Measurements from ENCODE around the gene ARL5C.

Gene ARL5C

DNA sequence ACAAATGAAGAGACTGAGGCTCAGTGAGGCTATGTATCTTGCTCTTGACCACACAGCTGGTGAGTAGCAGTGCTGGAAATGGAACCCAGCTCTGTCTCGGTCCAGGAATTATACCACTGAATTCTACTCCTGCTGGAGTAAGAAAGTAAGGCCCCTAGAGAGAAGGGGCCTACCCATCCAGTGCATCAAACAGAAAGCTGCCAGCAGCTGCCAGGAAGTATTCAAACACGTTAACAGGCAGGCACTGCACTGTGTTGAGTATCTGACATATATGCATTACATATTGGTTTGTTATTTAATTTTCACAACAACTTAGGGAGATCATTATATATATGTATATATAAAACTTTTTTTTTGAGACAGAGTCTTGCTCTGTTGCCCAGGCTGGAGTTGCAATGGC lies 4.0 kb downstream of the ARL5C start:
- no peak overlapping the region for H3K4me3 ChIP-seq (ENCODE audit: low read depth, low read length)
- no peak for DNase-seq (ENCODE audit: low read depth)
- TF ChIP-seq CTCF (IDR thresholded peaks at IDR 0.05; ENCODE audit: control insufficient read depth, extremely low read depth, insufficient read depth): no peak

DNA sequence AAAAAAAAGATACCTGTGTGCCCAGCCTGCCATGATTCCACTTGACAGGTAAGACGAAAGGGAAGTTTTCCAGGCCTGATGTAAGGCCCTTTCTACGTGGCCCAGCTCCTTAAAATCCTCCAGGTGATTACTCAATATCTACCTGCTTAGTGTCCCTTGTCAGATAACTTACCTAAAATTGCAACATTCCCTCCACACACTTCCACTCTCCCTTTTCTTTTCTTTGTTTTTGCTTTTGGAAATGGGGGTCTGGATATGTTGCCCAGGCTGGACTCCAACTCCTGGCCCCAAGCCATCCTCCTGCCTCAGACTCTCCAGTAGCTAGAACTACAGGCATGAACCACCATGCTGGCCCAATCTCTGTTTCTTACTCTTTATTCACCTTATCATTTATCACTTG lies 7.3 kb downstream of the ARL5C start:
- no peak for TF ChIP-seq CTCF (IDR thresholded peaks at IDR 0.05; ENCODE audit: control insufficient read depth, extremely low read depth, insufficient read depth)
- no peak for DNase-seq (ENCODE audit: low read depth)
- H3K4me3 ChIP-seq (ENCODE audit: low read depth, low read length): no peak overlapping the region

DNA sequence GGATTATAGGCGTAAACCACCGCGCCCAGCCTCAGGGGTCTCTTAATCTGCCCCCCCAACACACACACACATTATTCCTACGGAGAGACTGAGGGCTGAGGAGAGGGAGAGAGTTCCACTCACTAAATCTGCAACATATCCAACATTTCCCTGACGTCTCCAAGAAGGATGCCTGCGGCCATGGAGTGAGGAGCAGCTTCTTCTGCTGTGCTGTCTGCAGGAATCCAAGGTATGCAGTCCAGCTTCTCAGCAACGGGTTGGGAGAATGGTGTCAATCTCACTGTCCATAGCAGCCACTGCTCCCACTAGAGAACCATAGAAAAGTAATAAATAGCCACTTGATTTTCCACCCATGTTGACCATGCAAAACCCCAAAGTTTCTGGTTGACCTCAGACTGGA lies 9.5 kb downstream of the ARL5C start:
- no peak for TF ChIP-seq CTCF (IDR thresholded peaks at IDR 0.05; ENCODE audit: control insufficient read depth, extremely low read depth, insufficient read depth)
- H3K4me3 ChIP-seq (ENCODE audit: low read depth, low read length): no peak overlapping the region
- DNase-seq (ENCODE audit: low read depth): no peak

DNA sequence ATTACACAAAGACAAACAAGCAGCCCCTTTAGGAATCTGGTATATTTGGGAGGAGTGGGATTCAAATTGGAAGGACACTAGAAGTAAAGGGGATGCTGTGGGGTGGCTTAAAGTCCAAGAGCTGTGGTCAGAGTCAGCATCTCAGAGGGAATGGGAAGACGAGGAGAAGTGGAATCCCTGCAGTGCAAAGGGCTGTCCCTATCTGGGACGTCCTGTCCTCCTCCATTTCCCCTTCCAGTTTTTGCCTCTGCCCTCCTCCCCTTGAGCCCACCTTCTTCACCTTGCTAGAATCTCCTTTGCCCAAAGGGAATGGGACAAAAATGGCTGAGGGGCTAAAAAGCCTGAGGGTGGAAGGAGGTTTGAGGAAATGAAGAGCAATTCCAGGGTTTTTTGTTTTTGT lies 10.3 kb downstream of the ARL5C start:
- DNase-seq (ENCODE audit: low read depth): no peak
- H3K4me3 ChIP-seq (ENCODE audit: low read depth, low read length): no peak overlapping the region
- TF ChIP-seq CTCF (IDR thresholded peaks at IDR 0.05; ENCODE audit: control insufficient read depth, extremely low read depth, insufficient read depth): no peak

GRCh38 chr17:39153599-39154051 lies 12.3 kb downstream of the ARL5C start:
- DNase-seq (ENCODE audit: low read depth): no peak
- peak overlapping the region; percentile 80 for H3K4me3 ChIP-seq (ENCODE audit: low read depth, low read length)
- no peak for TF ChIP-seq CTCF (IDR thresholded peaks at IDR 0.05; ENCODE audit: control insufficient read depth, extremely low read depth, insufficient read depth)

- H3K4me3 ChIP-seq (ENCODE audit: low read depth, low read length): peak overlapping the region; percentile 80
- no peak for DNase-seq (ENCODE audit: low read depth)
- no peak for TF ChIP-seq CTCF (IDR thresholded peaks at IDR 0.05; ENCODE audit: control insufficient read depth, extremely low read depth, insufficient read depth)
Observed at GRCh38 chr17:39151943-39152818, 13.8 kb downstream of the ARL5C start.
